GM23248 (cell line): ENCODE measurements around the gene ANKS1B. TPM values are rescaled to one million over a fixed set of nuclear protein-coding genes. Genes with fewer than 3 reads are reported as not detected.

ENCODE experiments used
- DNase-seq: peaks from one replicate; pipeline ENCODE4 v3.0.0-alpha.2; 2015
- H2AFZ ChIP-seq: fragments of 200-600 bp; sonication (generic); 2 replicates; pipeline ENCODE4 v1.6.1; 2016; ENCODE audit warnings: antibody characterized with exemption
- H3F3A ChIP-seq: fragments of 200-600 bp; sonication (generic); 2 replicates; pipeline ENCODE4 v1.6.1; 2016; ENCODE audit warnings: mild to moderate bottlenecking, antibody characterized with exemption, mixed run types; ENCODE audit not compliant: insufficient read depth
- H3K27ac ChIP-seq: fragments of 200-600 bp; sonication (generic); 2 replicates; pipeline ENCODE4 v1.5.1; 2016; ENCODE audit warnings: mild to moderate bottlenecking
- H3K27me3 ChIP-seq: fragments of 200-600 bp; sonication (generic); replicated peaks from 2 replicates; pipeline ENCODE4 v1.6.1; 2016; ENCODE audit warnings: mild to moderate bottlenecking; ENCODE audit not compliant: insufficient read depth
- H3K36me3 ChIP-seq: fragments of 200-600 bp; sonication (generic); 2 replicates; pipeline ENCODE4 v1.6.1; 2016; ENCODE audit warnings: low read depth, mild to moderate bottlenecking
- H3K4me1 ChIP-seq: fragments of 200-600 bp; sonication (generic); 2 replicates; pipeline ENCODE4 v1.6.1; 2016; ENCODE audit warnings: mild to moderate bottlenecking; ENCODE audit not compliant: insufficient read depth
- H3K4me2 ChIP-seq: fragments of 200-600 bp; sonication (generic); one replicate; pipeline ENCODE4 v1.6.1; 2016; ENCODE audit warnings: mild to moderate bottlenecking; ENCODE audit not compliant: unreplicated experiment
- H3K4me3 ChIP-seq: fragments of 200-600 bp; sonication (generic); 2 replicates; pipeline ENCODE4 v1.5.1; 2016; ENCODE audit warnings: mild to moderate bottlenecking
- H3K79me2 ChIP-seq: fragments of 200-600 bp; sonication (generic); 2 replicates; pipeline ENCODE4 v1.6.1; 2016; ENCODE audit warnings: mild to moderate bottlenecking; ENCODE audit not compliant: insufficient read depth
- H3K9ac ChIP-seq: fragments of 200-600 bp; sonication (generic); 2 replicates; pipeline ENCODE4 v1.6.1; 2016; ENCODE audit warnings: mild to moderate bottlenecking
- H3K9me2 ChIP-seq: fragments of 200-600 bp; sonication (generic); 2 replicates; pipeline ENCODE4 v1.6.1; 2016; ENCODE audit warnings: mixed run types, mild to moderate bottlenecking, moderate library complexity; ENCODE audit not compliant: insufficient read depth
- H3K9me3 ChIP-seq: fragments of 200-600 bp; sonication (generic); one replicate; pipeline ENCODE4 v1.6.1; 2017; ENCODE audit warnings: low read depth
- H4K20me1 ChIP-seq: fragments of 200-600 bp; sonication (generic); 2 replicates; pipeline ENCODE4 v1.6.0; 2016; ENCODE audit not compliant: insufficient read depth
- EZH2 ChIP-seq: fragments of 200-600 bp; sonication (generic); IDR thresholded peaks from 2 replicates; pipeline ENCODE4 v1.6.1; 2018; ENCODE audit warnings: antibody characterized with exemption, mild to moderate bottlenecking; ENCODE audit not compliant: insufficient read depth, poor library complexity, severe bottlenecking
- EZH2phosphoT487 ChIP-seq: fragments of 200-600 bp; sonication (generic); IDR thresholded peaks from 2 replicates; pipeline ENCODE4 v1.6.1; 2018; ENCODE audit warnings: antibody characterized with exemption, moderate library complexity, mild to moderate bottlenecking, low read depth; ENCODE audit not compliant: insufficient read depth
- WGBS, 2 experiments: methylation state at CpG; one replicate each; pipeline ENCODE4 v1.1.6; 2015 to 2017; ENCODE audit warnings: low lambda C conversion rate in 2 of 2, low coverage in 1 of 2; ENCODE audit errors: missing lambda C conversion rate in 2 of 2; 5-methylcytosine and 5-hydroxymethylcytosine counted together
- in situ Hi-C: fragments of 300-500 bp; cut with MboI; formaldehyde crosslinking; loops from 2 replicates; pipeline ENCODE4 v1.15.0; 2020
- polyA plus RNA-seq: library from polyadenylated mRNA; unstranded; fragments of >200 nt; fragmentation: Nextera tagmentation; extraction: Ambion mirVana; gene quantifications from 2 replicates; pipeline ENCODE4 v1.2.1, GENCODE V29; 2016
- total RNA-seq: library from RNA; depleted of rRNA; stranded (reverse); fragments of >200 nt; shearing (Covaris generic); gene quantifications from 2 replicates; pipeline ENCODE4 v1.2.3, GENCODE V29; 2014

ANKS1B gene
- total and polyA plus RNA-seq, 2 experiments from 2014 or later = not detected

DNA sequence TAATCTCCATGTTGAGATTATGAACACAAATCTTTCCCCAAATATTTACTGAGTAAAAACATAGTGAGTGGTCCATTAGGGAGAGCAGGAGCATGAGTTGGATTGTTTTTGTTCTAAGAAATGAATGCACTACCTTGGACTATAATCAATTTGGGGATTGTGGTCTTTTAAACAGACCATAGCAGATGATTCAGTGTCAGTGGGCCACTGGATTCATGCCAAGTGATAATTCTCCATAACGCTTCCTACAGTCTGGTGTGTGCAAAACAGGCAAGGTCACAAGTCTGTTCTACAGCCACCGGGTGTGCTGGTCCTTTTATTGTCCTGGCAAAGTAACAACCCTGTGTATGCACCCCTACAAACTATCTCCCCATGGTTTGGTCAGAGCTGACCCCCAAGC lies 1073.3 kb downstream of the ANKS1B start:
- Histone ChIP-seq H3K27me3 (no peaks in the 10 kb centered on the region), H3K4me3 (no peak overlapping the region), H3K9me3 (no peaks in the 10 kb centered on the region), H3F3A (no peaks in the 10 kb centered on the region), H4K20me1 (no peaks in the 10 kb centered on the region), H3K4me1 (no peaks in the 10 kb centered on the region), H2AFZ (no peak overlapping the region), H3K27ac (no peak overlapping the region), H3K4me2 (no peak overlapping the region), H3K9ac (no peak overlapping the region), H3K36me3 (no peaks in the 10 kb centered on the region), H3K79me2 (no peaks in the 10 kb centered on the region), H3K9me2 (no peaks in the 10 kb centered on the region)
- no peak for DNase-seq
- in situ Hi-C loops = no loop called here
- no peak for TF ChIP-seq EZH2
- TF ChIP-seq EZH2phosphoT487 = no peak
- WGBS, 2 experiments = 23 to 43% methylated on average over 2 of the region's 2 CpGs

DNA sequence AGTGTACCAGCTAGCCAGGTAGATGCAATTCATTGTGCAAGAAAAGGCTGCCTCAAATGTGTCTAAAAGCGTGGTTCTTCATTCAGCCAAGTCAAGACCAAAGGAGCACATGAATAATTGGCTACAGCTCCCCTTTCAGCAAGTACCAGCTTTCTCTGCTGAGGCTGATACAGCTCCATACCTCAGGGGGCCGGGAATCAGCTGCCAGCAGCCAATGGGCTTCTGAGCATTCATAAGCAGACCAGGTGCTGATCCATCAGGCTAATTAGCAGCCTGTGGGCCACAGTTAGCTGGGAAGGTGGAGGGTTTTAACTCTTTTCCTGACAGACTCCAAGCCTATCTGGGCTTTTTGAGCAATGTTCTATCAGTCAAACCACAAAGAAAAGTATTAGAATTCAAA lies 1075.0 kb downstream of the ANKS1B start:
- H3K27me3 ChIP-seq = no peaks in the 10 kb centered on the region
- no peaks in the 10 kb centered on the region for H3K36me3 ChIP-seq
- no peaks in the 10 kb centered on the region for H3K9me2 ChIP-seq
- H2AFZ ChIP-seq = no peak overlapping the region
- H4K20me1 ChIP-seq = no peaks in the 10 kb centered on the region
- in situ Hi-C loops = no loop called here
- no peak overlapping the region for H3K27ac ChIP-seq
- 2 to 8% methylated on average over 2 of the region's 2 CpGs for WGBS, 2 experiments
- TF ChIP-seq EZH2phosphoT487 (no peak), EZH2 (no peak)
- H3K4me1 ChIP-seq = no peaks in the 10 kb centered on the region
- H3K4me3 ChIP-seq = no peak overlapping the region
- no peak overlapping the region for H3K4me2 ChIP-seq
- no peaks in the 10 kb centered on the region for H3F3A ChIP-seq
- H3K9me3 ChIP-seq = no peaks in the 10 kb centered on the region
- no peak for DNase-seq
- H3K9ac ChIP-seq = no peak overlapping the region
- no peaks in the 10 kb centered on the region for H3K79me2 ChIP-seq

- no peaks in the 10 kb centered on the region for H4K20me1 ChIP-seq
- H3K4me2 ChIP-seq = no peak overlapping the region
- no peaks in the 10 kb centered on the region for H3K79me2 ChIP-seq
- H3K9ac ChIP-seq = no peak overlapping the region
- in situ Hi-C loops = no loop called here
- TF ChIP-seq EZH2 (no peak), EZH2phosphoT487 (no peak)
- no peak for DNase-seq
- no peaks in the 10 kb centered on the region for H3K4me1 ChIP-seq
- H3F3A ChIP-seq = no peaks in the 10 kb centered on the region
- H2AFZ ChIP-seq = no peak overlapping the region
- H3K36me3 ChIP-seq = no peaks in the 10 kb centered on the region
- H3K4me3 ChIP-seq = no peak overlapping the region
- H3K27ac ChIP-seq = no peak overlapping the region
- H3K9me2 ChIP-seq = no peaks in the 10 kb centered on the region
- no peaks in the 10 kb centered on the region for H3K9me3 ChIP-seq
- no peaks in the 10 kb centered on the region for H3K27me3 ChIP-seq
- WGBS, 2 experiments = 38 to 41% methylated on average over 6 of the region's 6 CpGs
These were observed 1075.9 kb downstream of the ANKS1B start for GRCh38 chr12:98908866-98909265.

DNA sequence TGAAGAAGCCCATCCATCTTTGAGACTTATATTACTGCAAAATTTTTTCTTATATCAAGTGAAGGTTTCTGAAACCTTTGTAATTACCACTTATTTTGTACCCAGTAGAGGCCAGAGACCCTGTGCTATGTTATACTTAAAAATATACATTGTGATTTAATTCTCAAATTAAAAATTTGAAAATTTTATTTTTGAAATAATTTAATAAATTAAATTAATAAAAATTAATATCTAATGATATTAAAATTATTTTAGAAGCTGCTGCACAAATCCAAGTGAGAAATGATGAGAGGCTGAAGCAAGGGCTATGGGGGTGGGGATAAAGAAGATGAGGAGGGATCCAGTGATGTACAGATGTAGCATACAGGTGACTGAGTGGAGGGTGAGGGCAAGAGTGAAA lies 1080.9 kb downstream of the ANKS1B start:
- Histone ChIP-seq H4K20me1 (no peaks in the 10 kb centered on the region), H3K9ac (no peak overlapping the region), H3K36me3 (no peaks in the 10 kb centered on the region), H3K4me3 (no peak overlapping the region), H3K4me1 (no peaks in the 10 kb centered on the region), H3K9me2 (0 out of 2 replicates have a peak, but pooled peaks cover 3% of the 10 kb centered on the region), H3F3A (no peaks in the 10 kb centered on the region), H3K4me2 (no peak overlapping the region), H3K9me3 (no peaks in the 10 kb centered on the region), H3K27ac (no peak overlapping the region), H2AFZ (no peak overlapping the region), H3K27me3 (no peaks in the 10 kb centered on the region), H3K79me2 (no peaks in the 10 kb centered on the region)
- no peak for TF ChIP-seq EZH2
- TF ChIP-seq EZH2phosphoT487 = no peak
- in situ Hi-C loops = no loop called here
- no peak for DNase-seq

DNA sequence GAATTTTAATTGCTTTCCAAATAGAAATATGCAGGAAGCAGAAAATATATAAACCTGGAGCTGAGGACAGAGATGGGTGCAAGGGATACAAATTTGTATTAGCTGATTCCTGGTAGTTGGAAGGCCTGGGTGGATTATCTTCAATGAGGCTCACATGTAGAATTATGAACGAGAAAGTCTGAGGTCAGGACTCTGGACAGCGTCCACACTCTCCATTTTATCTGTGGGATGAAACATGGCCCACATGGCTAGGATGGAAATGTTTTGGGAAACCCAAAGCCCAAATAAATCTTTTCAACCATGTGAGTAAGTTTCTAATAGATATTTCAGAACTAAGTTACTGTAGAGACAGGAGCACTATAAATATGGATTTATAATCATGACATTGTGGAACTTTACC lies 1083.5 kb downstream of the ANKS1B start:
- Histone ChIP-seq H2AFZ (no peak overlapping the region), H3K27ac (no peak overlapping the region), H3K4me2 (no peak overlapping the region), H3K9me3 (no peaks in the 10 kb centered on the region), H3K36me3 (no peaks in the 10 kb centered on the region), H3K9ac (no peak overlapping the region), H3F3A (no peaks in the 10 kb centered on the region), H3K27me3 (peaks cover 13% of the 10 kb centered on the region), H3K9me2 (0 out of 2 replicates have a peak, but pooled peaks cover 3% of the 10 kb centered on the region), H4K20me1 (no peaks in the 10 kb centered on the region), H3K79me2 (no peaks in the 10 kb centered on the region), H3K4me3 (no peak overlapping the region), H3K4me1 (no peaks in the 10 kb centered on the region)
- in situ Hi-C loops = no loop called here
- DNase-seq = peak; percentile 8
- TF ChIP-seq EZH2 (no peak), EZH2phosphoT487 (no peak)
- 11 to 13% methylated on average over 2 of the region's 2 CpGs for WGBS, 2 experiments
